NCI-H774 (cell line): ENCODE measurements around the gene TMEM147.

Experiments used
- DNase-seq: peaks from one replicate; lab custom pipeline; 2025; lab: John Stamatoyannopoulos, UW

Gene TMEM147, protein sequence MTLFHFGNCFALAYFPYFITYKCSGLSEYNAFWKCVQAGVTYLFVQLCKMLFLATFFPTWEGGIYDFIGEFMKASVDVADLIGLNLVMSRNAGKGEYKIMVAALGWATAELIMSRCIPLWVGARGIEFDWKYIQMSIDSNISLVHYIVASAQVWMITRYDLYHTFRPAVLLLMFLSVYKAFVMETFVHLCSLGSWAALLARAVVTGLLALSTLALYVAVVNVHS

DNA sequence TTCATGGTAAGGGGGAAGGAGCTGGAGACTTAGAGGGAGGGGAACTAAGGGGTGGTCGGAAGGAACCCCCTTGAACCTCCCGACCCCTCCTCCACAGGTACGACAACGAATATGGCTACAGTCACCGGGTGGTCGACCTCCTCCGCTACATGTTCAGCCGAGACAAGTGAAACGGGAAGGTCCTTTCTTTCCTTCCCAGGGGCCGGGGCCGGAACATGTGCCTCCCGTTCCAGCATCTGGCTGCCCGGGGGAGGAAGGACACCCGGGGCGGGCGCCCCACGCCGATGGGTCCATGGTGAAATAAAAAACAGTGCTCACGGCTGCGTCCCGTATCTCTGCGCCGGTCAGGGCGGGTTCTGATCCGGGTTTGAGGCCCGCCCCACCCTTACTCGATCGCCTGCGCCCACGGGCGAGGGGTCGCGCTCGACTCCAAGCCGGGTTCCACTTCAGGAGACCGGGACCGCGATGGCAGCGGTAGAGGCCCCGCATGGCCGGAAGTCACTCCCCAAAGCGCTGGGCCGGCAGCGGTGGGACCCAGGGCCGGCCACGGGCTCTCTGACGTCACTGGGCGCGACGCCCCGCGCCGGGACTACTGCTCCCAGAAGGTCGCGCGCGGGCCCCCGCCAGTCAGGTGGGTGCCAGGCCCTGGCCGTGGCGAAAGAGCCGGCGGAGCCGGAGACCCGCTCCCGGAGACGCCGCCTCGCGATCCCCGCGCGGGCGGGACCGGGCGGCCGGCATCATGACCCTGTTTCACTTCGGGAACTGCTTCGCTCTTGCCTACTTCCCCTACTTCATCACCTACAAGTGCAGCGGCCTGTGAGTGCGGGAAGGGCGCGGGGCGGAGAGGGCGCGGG, at the start of gene TMEM147:
Gene TMEM147 (plus strand): TSS at position 626 of the 854 bp plus-strand sequence. CDS start 114 bp downstream, at position 740.
- DNase-seq = peak; percentile 76

DNA sequence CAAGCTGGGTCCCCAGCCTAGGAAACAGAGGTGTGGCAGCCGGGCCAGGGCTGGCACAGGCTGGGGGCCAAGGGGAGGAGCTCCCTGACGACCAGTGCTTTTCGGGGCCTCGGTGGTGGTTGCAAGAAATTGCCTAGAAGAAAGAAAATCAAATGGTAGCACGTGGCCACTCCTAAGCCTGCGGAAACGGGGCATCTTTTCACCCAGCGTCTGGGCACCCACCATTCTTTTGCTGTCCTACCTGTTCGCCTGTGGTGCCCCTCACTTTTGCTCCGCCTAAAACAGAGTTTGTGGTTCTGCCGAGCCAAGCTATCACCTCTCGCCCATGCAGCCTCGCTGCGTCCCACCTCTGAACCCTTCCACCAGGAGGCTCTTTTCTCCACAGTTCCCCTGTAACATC, 48.0 kb upstream of the TMEM147 start:
- no peak for DNase-seq

GRCh38 chr19:35498220-35498619, 47.2 kb upstream of the TMEM147 start:
- DNase-seq = no peak

DNA sequence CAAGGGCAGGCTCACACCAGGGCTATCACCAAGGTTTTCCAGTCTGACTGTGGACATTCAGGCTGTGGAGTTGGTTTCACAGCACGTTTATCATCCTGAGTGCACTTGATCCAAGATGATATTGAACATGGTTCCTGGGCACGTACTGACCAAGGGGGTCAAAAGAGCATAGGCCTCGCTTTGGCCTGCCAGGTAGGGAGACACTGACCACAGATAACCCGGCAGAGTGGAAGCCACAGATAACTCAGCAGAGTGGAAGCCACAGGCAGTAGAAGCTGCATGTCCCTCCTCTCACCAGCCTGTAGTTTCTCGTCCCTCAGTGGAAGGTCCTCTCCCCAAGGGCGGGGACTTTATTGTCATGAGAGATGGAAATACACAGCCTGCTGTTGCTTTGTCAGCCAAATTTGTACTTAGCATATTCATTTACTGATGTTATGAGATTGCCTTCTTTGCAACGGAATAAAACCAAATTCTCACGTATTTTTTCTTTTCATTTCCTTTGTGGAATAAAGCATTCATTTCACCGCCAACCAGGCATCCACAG, 46.4 kb upstream of the TMEM147 start:
- no peak for DNase-seq

DNA sequence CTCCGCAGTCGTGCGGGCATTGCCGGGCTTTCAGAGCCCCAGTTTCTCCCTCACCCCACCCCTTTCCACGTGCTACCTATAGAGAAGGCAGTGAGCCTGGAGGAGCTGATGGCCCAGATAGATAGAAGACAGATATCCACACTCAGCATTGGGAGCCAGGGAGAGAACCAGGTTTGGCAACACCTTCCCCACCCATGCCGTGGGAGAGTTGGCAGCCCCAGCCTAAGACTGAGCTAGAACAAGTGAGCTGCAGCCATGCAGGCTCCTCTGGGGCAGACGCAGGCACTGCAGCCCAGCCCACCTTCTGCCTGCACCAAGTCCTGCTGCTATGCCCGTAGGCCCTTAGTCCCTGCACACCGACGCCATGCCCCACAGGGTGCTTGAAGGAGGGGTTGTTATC, 44.8 kb upstream of the TMEM147 start:
- DNase-seq = no peak

DNA sequence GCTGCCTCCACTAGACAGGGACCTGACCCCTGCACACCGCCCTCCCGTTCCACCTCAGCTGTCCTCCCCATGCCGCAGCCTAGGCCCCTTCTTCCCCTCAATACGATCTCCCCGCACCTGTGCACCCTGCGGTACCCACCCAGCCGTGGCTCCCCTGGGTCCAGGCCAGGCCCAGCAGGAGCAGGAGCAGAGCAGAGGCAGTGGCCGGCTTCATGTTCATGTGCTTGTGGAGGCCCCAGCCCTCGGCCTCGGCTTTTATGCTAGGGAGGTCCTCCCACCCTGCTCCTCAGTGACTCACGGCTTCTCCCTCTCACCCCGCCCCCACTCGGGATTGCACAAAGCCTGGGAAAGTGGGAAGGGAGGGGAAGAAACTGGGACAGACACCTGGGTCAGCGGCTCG, 43.7 kb upstream of the TMEM147 start:
- no peak for DNase-seq

- no peak for DNase-seq
These were observed 42.7 kb upstream of the TMEM147 start for GRCh38 chr19:35502751-35503150.

GRCh38 chr19:35506011-35506410, 39.4 kb upstream of the TMEM147 start:
- DNase-seq = no peak

GRCh38 chr19:35507561-35507960, 37.9 kb upstream of the TMEM147 start:
- no peak for DNase-seq

DNA sequence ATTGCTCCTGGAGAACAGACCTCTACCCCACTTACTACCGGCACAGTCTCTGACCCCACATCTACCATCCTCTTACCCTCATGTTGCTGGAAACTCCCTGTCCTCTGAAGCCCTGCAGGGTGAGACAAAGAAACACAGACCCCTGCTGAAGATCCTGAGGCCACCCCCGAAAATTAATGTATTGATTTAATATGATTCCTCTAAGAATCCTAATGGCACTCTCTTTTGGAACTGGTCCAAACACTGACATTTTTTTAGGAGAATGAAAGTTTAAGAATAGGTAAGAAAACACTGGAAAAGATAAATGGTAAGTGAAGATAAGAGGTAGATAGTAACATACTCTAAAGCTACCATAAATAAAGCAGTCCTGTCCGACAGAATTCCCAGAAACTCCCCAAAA, 37.3 kb upstream of the TMEM147 start:
- DNase-seq = no peak

- peak; percentile 11 for DNase-seq
These were observed 36.3 kb upstream of the TMEM147 start for GRCh38 chr19:35509018-35509652.

- DNase-seq = peak; percentile 48
These were observed 35.4 kb upstream of the TMEM147 start for GRCh38 chr19:35509861-35510625.

GRCh38 chr19:35510626-35510964, 34.8 kb upstream of the TMEM147 start:
- DNase-seq = no peak

- DNase-seq = no peak
These were observed 34.1 kb upstream of the TMEM147 start for GRCh38 chr19:35511337-35511736.

DNA sequence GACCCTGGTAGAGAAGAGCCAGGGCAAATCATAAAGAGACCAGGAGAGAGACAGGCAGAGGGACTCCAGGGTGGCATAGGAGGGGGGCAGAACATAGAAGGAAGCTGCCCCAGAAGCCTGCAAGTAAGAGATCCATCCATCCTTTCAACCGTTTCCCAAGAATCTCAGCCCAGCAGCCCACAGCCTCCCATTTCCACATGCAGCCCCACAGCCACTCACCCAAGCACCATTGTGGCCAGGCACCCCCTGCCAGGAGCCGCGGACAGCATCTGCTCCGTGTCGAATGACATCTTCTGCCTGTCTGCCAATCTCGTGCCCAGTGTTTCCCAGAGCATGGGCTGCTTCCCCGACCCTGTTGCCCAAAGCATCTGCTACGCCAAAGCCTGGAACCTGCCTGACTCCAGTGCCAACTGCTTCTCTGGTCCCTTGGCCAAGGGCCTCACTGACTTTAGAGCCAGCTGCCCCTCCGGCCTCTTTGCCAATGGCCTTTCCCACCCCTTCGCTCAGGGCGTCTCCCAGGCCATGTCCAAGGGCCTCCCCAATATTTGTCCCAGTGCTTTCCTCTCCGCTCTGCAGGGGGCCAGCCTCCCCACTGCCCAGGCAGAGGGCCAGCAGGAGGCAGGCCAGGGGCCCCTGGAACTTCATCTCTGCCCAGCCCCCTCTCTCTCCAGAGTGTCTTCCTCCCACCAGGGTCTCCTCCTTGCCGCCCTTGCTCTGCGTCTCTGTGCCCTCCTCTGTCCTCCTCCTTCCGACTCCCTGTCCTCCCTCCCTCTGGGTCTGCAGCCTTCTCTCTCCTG, 32.4 kb upstream of the TMEM147 start:
- no peak for DNase-seq

- DNase-seq = no peak
These were observed 31.7 kb upstream of the TMEM147 start, which contains the start of gene DMKN for GRCh38 chr19:35513628-35514281. TSS of gene DMKN (minus strand) at chr19:35513649. CDS start at chr19:35513475, 174 bp downstream.

DNA sequence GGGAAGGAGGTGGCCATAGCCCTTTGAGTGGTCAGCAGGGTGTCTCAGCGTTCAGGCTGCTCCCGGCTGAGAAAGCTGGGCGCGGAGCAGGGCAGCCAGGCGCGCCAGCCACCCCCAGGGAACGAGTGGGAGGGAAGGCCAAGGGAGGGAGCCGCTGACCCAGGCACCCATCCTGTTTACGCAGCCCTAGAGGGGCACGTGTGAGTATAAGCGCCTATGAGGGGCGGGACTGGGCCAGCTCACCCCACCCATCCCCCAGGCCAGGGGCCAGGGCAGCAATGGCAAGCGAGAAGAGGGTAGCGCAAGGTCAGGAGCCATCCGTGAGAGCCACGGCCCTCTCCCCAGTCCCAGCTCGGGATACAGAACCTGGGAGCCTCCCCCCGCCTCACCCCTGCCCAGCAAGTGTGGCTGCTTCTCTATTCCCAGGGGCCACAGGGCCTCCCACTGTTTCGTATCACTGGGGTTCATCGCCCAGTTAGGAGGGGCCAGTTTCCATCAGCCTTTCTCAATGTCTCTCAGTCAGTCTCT, 31.1 kb upstream of the TMEM147 start:
- no peak for DNase-seq

GRCh38 chr19:35516310-35516709, 29.1 kb upstream of the TMEM147 start:
- DNase-seq = no peak

DNA sequence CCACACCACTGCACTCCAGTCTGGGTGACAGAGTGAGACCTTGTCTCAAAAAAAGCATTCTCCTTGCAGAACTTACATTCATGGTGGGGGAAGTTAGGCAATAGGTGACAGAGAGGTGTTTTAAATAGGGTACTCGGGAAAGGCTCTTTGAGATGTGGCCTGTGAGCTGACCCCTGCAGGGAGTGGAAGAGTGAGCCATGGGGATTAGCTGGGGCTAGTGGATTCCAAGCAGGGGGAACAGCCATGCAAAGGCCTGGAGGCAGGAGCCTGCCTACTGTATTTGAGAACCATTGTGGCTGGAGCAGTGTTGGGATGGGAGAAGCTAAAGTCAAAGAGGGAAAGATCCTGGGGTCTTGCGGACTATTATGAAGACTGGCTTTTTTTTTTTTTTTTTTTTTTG, 28.1 kb upstream of the TMEM147 start:
- no peak for DNase-seq

DNA sequence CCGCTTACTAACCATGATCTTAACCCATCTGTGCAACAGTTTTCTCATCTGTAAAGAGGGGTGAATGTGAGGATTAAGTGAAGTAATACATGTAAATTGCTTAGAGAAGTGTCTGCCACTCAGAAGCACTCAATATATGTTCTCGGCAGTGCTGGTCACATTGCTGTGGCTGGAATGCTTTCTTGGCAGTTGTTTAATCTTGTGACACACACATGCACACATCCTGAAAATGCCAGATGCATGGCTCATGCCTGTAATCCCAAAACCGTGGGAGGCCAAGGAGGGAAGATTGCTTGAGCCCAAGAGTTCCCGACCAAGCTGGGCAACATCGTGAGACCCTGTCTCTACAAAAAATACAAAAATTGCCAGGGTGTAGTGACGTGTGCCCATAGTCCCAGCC, 27.1 kb upstream of the TMEM147 start:
- no peak for DNase-seq
